Mucosa of rectum (tissue), 2 donors: ENCODE data around the gene PTPN18.

Experiments
- H3K27ac ChIP-seq, 2 donors: one replicate each; pipeline ENCODE4 v1.7.0; 2013; ENCODE audit warnings: inconsistent platforms in 2 of 2, low read depth in 2 of 2, low read length in 2 of 2
- H3K27me3 ChIP-seq, 2 donors: one replicate each; pipeline ENCODE4 v1.7.0; 2013; ENCODE audit warnings: low read length in 2 of 2; ENCODE audit not compliant: control insufficient read depth in 2 of 2, insufficient read depth in 2 of 2
- H3K36me3 ChIP-seq, 2 donors: one replicate each; pipeline ENCODE4 v1.7.0; 2013; ENCODE audit warnings: low read length in 2 of 2; ENCODE audit not compliant: control insufficient read depth in 2 of 2, insufficient read depth in 2 of 2
- H3K4me1 ChIP-seq, 2 donors: one replicate each; pipeline ENCODE4 v1.7.0; 2013; ENCODE audit warnings: low read length in 2 of 2, mild to moderate bottlenecking in 1 of 2; ENCODE audit not compliant: control insufficient read depth in 2 of 2, insufficient read depth in 2 of 2
- H3K4me3 ChIP-seq, 2 donors: one replicate each; pipeline ENCODE4 v1.7.0; 2013; ENCODE audit warnings: low read length in 2 of 2
- H3K9ac ChIP-seq, 2 donors: one replicate each; pipeline ENCODE4 v1.7.0; 2013; ENCODE audit warnings: low read length in 2 of 2, low read depth in 1 of 2, mild to moderate bottlenecking in 1 of 2
- H3K9me3 ChIP-seq, 2 donors: one replicate each; pipeline ENCODE4 v1.7.0; 2013; ENCODE audit warnings: low read length in 2 of 2; ENCODE audit not compliant: control insufficient read depth in 2 of 2
- donor health status: healthy.
- donor health status: Normal muscosa, but diverticular disease.

Gene PTPN18

GRCh38 chr2:130359466-130359865 lies 3.6 kb downstream of the PTPN18 start:
- no peaks in the 10 kb centered on the region for H3K9me3 ChIP-seq
- H3K4me3 ChIP-seq = no peak overlapping the region
- H3K4me1 ChIP-seq = peaks cover 10 to 11% of the 10 kb centered on the region in 2 donors
- H3K9ac ChIP-seq = no peak overlapping the region
- no peaks in the 10 kb centered on the region for H3K27me3 ChIP-seq
- peaks cover 3 to 5% of the 10 kb centered on the region in 2 donors for H3K36me3 ChIP-seq
- no peak overlapping the region for H3K27ac ChIP-seq

- H3K4me1 ChIP-seq = no peaks in the 10 kb centered on the region
- H3K4me3 ChIP-seq = no peak overlapping the region
- peaks cover 3 to 5% of the 10 kb centered on the region in 2 donors for H3K36me3 ChIP-seq
- no peaks in the 10 kb centered on the region for H3K27me3 ChIP-seq
- no peak overlapping the region for H3K27ac ChIP-seq
- H3K9me3 ChIP-seq = no peaks in the 10 kb centered on the region
- no peak overlapping the region for H3K9ac ChIP-seq
Measured at GRCh38 chr2:130363479-130363878, 7.6 kb downstream of the PTPN18 start.

DNA sequence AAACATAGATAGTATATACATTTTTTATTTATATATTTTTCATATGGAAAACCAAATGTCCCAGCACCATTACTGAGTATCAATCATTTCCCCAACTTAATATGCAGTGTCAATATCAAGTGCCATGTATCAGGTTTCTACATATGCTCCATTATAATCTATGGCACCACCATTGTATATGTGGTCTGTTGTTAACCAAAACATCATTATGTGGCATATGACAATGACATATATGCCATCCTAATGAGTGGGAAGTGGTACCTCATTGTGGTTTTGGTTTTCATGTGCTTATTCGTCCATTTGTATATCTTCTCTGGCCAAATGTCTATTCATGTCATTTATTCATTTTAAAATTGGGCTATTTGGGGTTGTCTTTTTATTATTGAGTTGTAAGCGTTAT lies 9.2 kb downstream of the PTPN18 start:
- H3K27me3 ChIP-seq = no peaks in the 10 kb centered on the region
- H3K36me3 ChIP-seq = peaks cover 2 to 7% of the 10 kb centered on the region in 2 donors
- no peak overlapping the region for H3K27ac ChIP-seq
- H3K9ac ChIP-seq = no peak overlapping the region
- H3K4me1 ChIP-seq = no peaks in the 10 kb centered on the region
- no peaks in the 10 kb centered on the region for H3K9me3 ChIP-seq
- H3K4me3 ChIP-seq = no peak overlapping the region

GRCh38 chr2:130365963-130366362 lies 10.1 kb downstream of the PTPN18 start:
- Histone ChIP-seq H3K27ac (no peak overlapping the region), H3K4me1 (peaks cover 0 to 2% of the 10 kb centered on the region in 2 donors), H3K36me3 (peaks cover 7 to 10% of the 10 kb centered on the region in 2 donors), H3K9me3 (no peaks in the 10 kb centered on the region), H3K4me3 (no peak overlapping the region), H3K27me3 (no peaks in the 10 kb centered on the region), H3K9ac (no peak overlapping the region)

- peaks cover 7 to 10% of the 10 kb centered on the region in 2 donors for H3K36me3 ChIP-seq
- no peak overlapping the region for H3K4me3 ChIP-seq
- no peak overlapping the region for H3K27ac ChIP-seq
- no peaks in the 10 kb centered on the region for H3K27me3 ChIP-seq
- no peaks in the 10 kb centered on the region for H3K9me3 ChIP-seq
- H3K9ac ChIP-seq = no peak overlapping the region
- peaks cover 0 to 10% of the 10 kb centered on the region in 2 donors for H3K4me1 ChIP-seq
Measured at GRCh38 chr2:130366720-130367119, 10.9 kb downstream of the PTPN18 start.

DNA sequence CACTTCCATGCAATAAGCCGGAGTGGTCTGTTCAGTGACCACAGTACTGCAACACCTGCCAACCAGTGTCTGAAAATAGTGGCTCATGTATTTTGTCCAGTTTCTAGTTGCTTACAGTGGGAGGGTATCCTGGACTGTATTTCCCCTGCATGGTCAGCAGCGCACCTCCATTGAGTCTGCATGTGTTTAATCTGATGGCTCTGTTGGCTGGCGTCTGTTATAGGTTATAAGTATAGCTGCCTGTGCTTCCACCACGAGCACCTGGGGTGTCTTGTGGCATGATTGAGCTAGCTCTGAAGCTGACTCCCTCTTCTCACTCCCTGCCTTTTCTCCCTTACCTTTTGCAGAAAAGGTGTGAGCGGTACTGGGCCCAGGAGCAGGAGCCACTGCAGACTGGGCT lies 12.9 kb downstream of the PTPN18 start:
- H3K27me3 ChIP-seq = no peaks in the 10 kb centered on the region
- H3K9me3 ChIP-seq = no peaks in the 10 kb centered on the region
- H3K27ac ChIP-seq = no peak overlapping the region

DNA sequence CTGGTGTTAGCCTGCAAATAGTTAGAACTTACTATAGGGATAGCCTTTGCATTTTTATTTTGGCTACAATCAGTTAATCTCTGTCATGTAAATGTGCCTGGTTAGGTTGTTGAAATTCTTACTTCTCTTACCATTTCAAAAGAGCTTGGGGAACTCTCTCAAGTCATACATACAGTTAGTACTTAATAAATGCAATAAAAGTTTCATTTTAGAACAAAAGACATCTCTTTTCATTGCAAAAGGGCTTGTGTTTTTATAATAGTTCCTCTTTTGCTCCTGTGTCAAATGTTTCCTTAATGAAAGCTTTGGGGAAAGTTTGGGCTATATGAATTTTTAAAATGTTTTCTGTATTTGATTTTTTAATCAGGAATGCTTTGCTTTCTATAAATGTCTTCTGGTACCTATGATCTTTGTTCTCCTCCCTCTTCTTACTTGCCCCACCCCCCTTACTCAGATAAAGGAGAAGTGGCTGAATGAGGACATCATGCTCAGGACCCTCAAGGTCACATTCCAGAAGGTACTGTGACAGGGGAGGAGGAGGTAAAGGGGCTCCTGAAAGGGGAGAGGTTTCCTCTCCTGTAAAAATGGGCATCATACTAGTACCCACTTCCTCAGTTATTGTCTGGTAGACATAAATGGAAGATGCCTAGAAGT lies 13.6 kb downstream of the PTPN18 start:
- Histone ChIP-seq H3K27ac (no peak overlapping the region), H3K4me3 (no peak overlapping the region), H3K9me3 (no peaks in the 10 kb centered on the region), H3K27me3 (no peaks in the 10 kb centered on the region), H3K4me1 (peaks cover 11 to 26% of the 10 kb centered on the region in 2 donors), H3K9ac (no peak overlapping the region), H3K36me3 (peaks cover 7 to 10% of the 10 kb centered on the region in 2 donors)

More for the DNA sequence above, 12.9 kb downstream of the PTPN18 start:
- H3K4me3 ChIP-seq = no peak overlapping the region
- H3K36me3 ChIP-seq = peaks cover 7 to 10% of the 10 kb centered on the region in 2 donors
- H3K9ac ChIP-seq = no peak overlapping the region
- H3K4me1 ChIP-seq = peaks cover 11 to 23% of the 10 kb centered on the region in 2 donors

- peaks cover 11 to 27% of the 10 kb centered on the region in 2 donors for H3K4me1 ChIP-seq
- H3K36me3 ChIP-seq = peaks cover 7 to 10% of the 10 kb centered on the region in 2 donors
- no peaks in the 10 kb centered on the region for H3K9me3 ChIP-seq
- no peak overlapping the region for H3K4me3 ChIP-seq
- H3K9ac ChIP-seq = no peak overlapping the region
- H3K27ac ChIP-seq = no peak overlapping the region
- no peaks in the 10 kb centered on the region for H3K27me3 ChIP-seq
Measured at GRCh38 chr2:130369965-130370341, 14.1 kb downstream of the PTPN18 start.

- Histone ChIP-seq H3K4me1 (peaks cover 11 to 27% of the 10 kb centered on the region in 2 donors), H3K27ac (no peak overlapping the region), H3K36me3 (peaks cover 7 to 15% of the 10 kb centered on the region in 2 donors), H3K4me3 (no peak overlapping the region), H3K27me3 (no peaks in the 10 kb centered on the region), H3K9ac (no peak overlapping the region), H3K9me3 (no peaks in the 10 kb centered on the region)
Measured at GRCh38 chr2:130370490-130370889, 14.6 kb downstream of the PTPN18 start.

DNA sequence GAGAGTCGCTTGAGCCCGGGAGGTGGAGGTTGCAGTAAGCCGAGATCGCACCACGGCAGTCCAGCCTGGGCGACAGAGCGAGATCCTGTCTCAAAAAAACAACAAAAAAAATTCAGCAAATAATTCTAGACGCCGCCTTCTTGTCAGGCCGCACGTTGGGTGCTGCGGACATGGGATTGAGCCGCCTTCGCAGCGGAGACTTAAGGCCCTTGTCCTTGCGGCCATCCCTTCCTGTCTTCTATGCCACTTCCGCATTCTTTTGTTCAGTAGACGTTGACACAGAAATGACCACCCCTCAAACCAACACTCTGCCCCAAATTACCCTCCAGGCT lies 15.8 kb downstream of the PTPN18 start:
- Histone ChIP-seq H3K9ac (peak overlapping the region; percentile 60 to 82), H3K27me3 (no peaks in the 10 kb centered on the region), H3K27ac (peak overlapping the region; percentile 80 to 88), H3K4me3 (peak overlapping the region; percentile 79 to 89), H3K4me1 (peaks cover 11 to 27% of the 10 kb centered on the region in 2 donors), H3K9me3 (no peaks in the 10 kb centered on the region), H3K36me3 (peaks cover 7 to 18% of the 10 kb centered on the region in 2 donors)
